SU-DHL-6 (cell line): ENCODE results near the gene ZC3H4.

ENCODE experiments used
- CTCF ChIP-seq: fragments of 200-600 bp; sonication (generic); IDR thresholded peaks from one replicate; pipeline ENCODE4 v1.5.1; 2017; ENCODE audit warnings: antibody characterized with exemption, mild to moderate bottlenecking, low read length, moderate library complexity; ENCODE audit not compliant: insufficient read depth, poor library complexity, severe bottlenecking
- EZH2phosphoT487 ChIP-seq: fragments of 200-600 bp; sonication (generic), shearing (Covaris generic); conservative IDR thresholded peaks from 2 replicates; pipeline ENCODE4 v1.6.1; 2018; ENCODE audit warnings: mild to moderate bottlenecking, antibody characterized with exemption, low read length, moderate library complexity, mixed read lengths

GRCh38 chr19:47095476-47096099 is 18.0 kb downstream of the ZC3H4 start:
- no peak for TF ChIP-seq CTCF
- no peak for TF ChIP-seq EZH2phosphoT487
